HG03159 (cell line): ENCODE data around the gene SLC7A1.
A peak's percentile ranks its signal among the peaks of the same experiment; 100 is the strongest.
"Not testable (repeated sequence)": the region's sequence is repeated elsewhere in the genome, so short reads cannot be mapped to it uniquely, and the experiment has no call there.

Experiments used
- ATAC-seq: cut with Tn5 transposase; IDR thresholded peaks from one replicate; pipeline ENCODE4 v1.9.1; 2021; ENCODE audit warnings: mild to moderate bottlenecking, moderate library complexity; ENCODE audit not compliant: unreplicated experiment

Gene SLC7A1

DNA sequence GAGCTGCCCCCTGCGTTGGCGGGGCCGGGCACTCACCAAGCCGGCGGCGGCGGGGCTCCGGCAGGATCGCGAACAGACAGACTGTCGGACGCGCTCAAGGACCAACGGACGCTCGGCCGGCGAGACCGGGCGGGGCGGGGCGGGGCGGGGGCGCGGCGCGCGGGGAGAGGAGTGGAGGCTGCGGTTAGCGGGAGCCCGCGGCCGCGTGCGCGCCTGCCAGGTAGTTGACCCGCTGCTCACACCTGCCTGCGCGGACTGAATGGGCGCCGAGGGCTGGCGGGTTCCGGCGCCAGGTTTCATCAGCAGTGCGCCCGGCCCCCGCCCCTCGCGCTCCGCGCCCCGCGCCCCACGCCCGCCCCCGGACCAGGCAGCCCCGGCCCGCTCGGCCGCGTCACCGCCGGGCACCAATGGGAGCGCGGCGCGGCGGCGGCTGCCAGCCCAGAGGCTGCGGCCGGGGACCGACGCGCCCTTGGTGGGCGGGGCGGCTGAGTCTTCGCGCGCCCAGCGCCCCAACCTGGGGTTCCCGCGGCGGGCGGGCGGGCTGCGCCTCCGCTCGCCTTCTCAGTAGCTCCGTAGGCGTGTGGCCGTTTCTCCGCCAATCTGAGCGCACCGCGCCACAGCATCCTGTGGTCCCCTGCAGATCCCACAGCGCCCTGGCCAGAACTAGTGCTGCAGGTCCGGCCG, at the start of gene SLC7A1:
TSS of gene SLC7A1 (minus strand) at position 309 of the 684 bp plus-strand sequence. CDS start 59,500 bp downstream, outside the sequence.
- peak; percentile 88 for ATAC-seq

DNA sequence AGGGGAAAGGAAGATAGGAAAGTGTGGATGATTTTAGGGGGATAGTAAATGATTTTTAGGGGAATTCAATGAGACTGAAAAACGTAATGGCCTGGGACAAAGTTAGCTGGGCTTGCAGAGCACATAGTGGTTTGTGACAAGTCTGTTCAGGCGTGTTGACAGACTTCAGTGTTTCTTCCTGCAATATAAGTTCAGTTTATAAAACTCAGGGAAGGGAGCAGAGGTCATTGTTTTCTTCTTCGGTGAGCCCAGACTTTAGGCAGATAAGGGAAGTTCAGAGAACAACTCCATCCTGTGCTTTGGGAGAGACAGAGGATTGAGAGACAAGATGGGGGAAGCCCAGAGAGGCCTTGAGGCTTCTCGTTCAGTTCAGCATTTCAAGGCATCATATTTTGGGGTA, 45.2 kb upstream of the SLC7A1 start:
- no peak for ATAC-seq

DNA sequence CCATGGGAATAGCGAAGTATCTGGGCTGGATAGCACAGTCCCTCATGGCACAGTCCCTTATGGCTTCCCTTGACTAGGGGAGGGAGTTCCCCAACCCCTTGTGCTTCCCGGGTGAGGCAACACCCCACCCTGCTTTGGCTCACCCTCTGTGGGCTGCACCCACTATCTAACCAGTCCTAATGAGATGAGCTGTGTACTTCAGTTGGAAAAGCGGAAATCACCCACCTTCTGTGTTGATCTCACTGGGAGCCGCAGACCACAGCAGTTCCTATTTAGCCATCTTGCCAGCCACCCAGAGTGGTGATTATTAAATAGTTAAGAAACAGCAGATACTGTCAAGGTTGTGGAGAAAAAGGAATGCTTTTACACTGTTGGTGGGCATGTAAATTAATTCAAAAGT, 41.3 kb upstream of the SLC7A1 start:
- ATAC-seq: not testable (repeated sequence)

DNA sequence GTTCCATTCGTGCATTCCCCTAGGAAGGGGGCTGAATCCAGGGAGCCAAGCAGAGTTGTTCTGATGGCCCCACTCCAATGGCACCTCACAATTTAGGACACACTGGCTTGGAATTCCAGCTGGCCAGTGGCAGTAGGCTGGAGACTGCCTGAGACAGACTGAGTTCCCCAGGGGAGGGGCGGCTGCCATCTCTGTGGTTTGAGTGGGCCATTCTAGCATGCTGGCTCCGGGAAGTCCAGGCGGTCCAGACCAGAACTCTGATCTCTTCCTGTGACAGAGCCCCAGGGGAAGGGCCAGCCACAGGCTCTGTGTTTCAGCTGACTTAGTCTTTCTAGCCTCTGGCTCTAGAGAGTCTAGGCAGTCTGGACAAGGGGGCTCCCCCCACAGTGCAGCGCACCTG, 29.5 kb upstream of the SLC7A1 start:
- no peak for ATAC-seq

DNA sequence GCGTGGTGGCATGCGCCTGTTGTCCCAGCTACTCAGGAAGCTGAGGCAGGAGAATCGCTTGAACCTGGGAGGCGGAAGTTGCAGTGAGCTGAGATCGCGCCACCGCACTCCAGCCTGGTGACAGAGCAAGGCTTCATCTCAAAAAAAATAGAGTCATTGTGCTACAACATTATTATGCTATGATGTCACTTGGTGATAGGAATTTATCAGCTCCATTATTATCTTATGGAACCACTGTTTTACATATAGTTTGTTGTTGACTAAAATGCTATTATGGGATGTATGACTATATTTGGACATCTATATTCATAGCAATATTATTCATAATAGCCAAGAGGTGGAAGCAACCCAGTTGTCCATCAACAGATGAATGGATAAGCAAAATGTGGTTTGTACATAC, 26.4 kb upstream of the SLC7A1 start:
- no peak for ATAC-seq

DNA sequence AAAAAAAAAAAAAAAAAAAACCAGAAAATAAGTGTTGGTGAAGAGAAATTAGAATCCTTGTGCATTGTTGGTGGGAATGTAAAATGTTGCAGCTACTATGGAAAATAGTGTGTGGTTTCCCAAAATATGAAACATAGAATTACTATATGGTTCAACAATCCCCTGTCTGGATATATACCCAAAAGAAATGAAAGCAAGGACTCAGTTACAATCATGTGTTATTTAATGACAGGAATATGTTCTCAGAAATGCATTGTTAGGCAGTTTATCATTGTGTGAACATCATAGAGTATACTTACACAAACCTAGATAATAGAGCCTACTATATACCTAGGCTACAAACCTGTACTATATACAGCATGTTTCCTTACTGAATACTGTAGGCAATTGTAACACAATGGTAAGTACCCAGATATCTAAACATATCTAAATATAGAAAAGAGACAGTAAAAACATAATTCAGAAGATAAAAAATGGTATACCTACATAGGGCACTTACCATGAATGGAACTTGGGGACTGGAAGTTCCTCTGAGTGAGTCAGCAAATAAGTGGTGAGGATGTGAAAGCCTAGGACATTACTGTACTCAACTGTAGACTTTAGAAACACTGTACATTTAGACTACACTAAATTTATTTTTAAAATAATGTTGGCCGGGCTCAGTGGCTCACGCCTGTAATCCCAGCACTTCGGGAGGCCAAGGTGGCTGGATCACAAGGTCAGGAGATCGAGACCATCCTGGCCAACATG, 25.7 kb upstream of the SLC7A1 start:
- ATAC-seq: no peak

DNA sequence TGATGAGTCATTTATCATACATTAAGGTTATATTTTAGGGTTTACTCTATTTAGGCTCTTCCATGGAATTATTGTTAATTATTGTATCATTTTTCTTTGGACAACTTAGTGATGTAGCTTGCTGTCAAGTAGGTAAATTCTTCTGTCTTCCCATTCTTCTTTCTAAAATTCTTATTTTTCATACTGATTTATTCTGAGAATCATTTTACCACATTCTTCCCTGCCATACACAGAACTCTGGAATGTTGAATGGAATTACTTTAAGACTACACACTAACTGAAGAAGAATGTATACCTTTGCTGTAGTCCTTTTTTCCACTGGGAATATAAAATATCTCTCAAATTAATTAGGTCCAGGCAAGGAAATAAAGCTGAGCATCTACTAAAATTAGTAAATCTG, 24.5 kb upstream of the SLC7A1 start:
- ATAC-seq: no peak

DNA sequence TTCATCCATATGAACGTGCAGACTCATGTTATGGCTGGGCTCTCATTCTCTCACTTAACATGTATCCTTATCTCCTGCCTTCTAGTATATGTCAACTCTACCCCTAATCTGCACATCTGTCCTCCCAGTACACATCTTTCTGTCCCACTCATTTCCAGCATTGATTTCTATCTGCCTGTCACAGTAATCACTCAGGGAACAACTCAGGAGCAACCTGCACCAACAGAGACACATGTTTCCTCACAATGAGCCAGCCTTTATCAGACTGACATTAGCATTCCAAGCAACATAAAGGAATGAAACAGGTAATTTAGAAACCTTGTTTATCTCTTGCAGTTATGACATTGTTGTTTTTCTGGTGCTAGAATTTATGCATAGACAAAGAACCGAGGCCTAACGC, 17.6 kb upstream of the SLC7A1 start:
- ATAC-seq: no peak

DNA sequence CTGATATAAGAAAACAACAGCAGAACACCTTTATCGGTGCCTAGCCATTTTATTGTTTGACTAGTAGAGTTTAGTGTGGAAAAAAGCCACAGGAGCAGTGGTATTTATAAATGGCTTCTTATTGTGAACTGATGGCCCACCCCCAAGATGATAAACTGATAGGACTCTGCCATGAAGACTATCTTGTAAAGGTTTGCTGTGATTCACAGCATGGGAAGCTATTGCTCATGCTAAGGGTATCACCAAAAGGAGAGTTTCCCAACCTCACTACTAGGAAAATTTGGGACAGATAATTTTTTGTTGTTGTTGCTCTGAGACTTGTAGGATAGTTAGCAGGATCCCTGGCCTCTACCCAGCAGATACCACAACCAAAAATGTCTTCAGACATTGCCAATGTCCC, 12.0 kb upstream of the SLC7A1 start:
- ATAC-seq: no peak

DNA sequence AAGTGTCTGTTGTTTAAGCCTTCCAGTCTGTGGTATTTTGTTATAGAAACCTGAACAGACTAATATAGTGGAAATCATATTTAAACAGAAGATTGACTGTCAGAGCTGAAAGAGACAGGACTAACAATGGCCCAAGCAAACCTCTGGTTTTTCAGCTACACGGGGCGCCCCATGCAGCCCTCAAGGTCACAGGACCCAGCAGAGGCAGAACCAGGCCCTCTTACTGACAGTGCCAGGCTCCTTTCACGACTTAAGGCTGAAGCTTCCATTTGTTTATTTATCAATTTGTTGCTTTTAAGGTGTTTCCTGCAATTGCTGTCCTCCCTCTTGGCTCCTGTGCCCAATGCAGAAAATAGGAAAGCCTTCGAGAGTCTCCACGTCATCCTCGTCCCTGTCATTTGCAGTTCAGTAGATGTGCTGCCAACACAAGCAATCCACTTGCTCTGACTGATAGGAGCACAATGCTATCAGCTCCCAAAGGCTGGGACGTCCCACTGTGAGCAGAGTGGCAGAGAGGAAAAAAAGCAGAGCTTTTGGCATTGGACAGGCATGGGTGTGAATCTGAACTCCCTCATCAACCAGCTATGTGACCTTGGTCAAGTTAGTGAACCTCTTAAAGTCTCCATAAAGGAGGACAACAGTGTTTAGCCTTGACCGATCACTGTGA, 10.5 kb upstream of the SLC7A1 start:
- no peak for ATAC-seq

DNA sequence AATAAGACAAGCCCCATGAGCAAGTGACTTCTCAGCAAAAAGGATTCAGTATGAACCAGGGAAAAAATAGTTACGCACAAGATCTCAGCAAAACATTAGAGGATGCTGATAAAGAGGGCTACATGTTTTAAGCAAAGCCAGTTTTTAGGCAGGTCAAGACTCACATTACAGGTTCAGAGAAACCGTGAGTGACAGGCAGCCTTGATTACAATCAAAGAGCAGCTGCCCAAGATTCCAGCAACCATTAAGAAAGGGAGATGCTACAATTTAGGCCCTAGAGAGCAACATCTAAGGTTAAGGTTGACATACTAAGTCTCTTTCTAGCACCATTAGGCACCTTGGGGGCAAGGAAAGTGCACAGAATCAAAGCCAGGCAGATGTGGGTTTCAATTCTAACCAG, 2.8 kb upstream of the SLC7A1 start:
- no peak for ATAC-seq

DNA sequence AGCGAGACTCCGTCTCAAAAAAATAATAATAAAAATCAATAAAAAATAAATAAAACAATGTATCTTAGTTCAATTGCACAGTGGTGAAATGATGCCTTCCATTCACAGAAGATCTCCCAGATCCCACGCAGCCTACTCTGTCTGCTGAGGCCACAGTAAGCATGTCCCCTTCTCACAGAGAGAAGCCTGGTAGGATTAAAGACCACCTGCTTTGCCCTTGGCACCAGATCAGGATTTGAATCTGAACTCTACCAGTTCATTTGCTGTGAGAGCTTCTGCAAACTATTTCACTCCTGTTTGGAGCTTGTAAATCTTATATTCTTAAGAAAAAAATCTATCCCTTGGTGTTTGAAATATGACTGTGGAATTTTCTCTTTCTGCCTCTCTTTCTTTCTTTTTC, 2.2 kb upstream of the SLC7A1 start:
- no peak for ATAC-seq

DNA sequence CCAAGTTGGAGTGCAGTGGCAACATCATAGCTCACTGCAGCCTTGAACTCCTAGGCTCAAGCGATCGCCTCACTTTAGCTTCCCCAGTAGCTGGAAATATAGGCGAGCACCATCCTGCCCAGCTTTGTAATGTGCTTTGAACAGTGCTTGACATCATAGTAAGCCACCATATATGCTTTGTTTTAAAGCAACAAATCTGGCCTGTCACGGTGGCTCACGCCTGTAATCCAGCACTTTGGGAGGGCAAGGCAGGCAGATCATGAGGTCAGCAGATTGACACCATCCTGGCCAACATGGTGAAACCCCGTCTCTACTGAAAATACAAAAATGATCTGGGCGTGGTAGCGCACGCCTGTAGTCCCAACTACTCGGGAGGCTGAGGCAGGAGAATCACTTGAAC, 1.8 kb upstream of the SLC7A1 start:
- ATAC-seq: no peak

DNA sequence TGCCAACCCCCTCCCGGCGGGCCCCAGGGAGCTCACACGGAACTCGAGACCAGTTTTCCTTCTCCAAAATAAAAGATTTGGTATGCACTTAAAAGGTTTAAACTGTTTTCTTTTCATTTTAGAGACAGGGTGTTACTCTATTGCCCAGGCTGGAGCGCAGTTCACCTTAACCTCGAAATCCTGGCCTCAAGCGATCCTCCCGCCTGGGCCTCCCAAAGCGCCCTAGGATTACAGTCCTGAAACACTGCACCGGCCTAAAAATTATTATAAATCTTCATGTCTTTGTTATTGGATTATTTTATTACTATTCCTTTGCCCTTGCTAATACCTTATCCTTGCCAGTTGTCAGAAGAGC, 553 bp upstream of the SLC7A1 start:
- no peak for ATAC-seq

DNA sequence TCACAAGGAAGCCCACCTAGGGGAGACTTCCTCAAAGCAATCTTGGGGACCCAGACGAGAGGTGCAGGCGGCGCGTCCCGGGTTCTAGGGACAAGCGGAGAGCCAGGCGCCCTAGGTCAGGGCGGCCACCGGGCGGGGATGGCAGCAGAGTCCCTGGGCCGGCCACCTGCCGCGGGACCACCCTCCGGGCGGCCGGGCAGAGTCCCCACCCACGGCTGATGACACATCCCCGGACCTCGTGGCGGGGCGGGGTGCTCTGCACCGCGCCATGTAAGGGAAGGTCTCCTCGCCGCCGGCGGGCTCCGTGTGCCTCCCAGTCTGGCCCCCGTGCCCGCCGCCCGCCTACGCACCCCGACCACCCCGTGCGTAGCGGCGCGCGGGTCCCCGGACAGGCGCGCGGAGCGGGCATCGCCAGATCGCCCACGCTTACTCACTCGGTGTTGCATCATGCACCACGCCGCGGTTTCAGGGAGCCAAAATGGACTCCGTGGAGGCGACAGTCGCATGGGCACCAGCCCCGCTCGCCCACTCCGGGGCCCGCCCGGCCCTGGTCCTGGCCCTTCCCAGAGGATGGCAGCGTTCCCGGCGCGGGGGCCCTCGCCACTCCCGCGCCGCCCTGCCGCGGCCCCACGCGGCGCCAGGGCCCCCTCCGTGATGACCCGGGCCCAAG, 643 bp downstream of the SLC7A1 start:
- peak; percentile 43 for ATAC-seq

DNA sequence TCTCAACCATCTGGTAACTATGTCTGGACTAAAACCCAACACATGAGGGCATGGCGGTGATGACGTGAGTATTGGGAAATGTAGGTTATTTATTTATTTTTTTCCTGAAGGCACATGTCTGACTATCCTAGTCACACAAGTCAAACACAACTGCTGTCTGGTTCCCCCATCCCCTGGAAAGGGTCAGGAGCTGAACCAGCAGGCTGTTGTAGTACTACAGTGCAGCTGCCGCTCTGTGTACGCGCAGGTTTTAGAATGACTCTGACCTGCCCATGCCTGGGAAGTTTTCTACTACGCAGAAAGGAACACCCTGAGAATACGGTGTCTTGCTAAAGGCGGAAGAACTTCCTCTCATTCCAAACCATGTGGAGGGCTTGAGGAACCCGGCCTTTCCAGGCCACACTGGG, 1.2 kb downstream of the SLC7A1 start:
- peak; percentile 28 for ATAC-seq

DNA sequence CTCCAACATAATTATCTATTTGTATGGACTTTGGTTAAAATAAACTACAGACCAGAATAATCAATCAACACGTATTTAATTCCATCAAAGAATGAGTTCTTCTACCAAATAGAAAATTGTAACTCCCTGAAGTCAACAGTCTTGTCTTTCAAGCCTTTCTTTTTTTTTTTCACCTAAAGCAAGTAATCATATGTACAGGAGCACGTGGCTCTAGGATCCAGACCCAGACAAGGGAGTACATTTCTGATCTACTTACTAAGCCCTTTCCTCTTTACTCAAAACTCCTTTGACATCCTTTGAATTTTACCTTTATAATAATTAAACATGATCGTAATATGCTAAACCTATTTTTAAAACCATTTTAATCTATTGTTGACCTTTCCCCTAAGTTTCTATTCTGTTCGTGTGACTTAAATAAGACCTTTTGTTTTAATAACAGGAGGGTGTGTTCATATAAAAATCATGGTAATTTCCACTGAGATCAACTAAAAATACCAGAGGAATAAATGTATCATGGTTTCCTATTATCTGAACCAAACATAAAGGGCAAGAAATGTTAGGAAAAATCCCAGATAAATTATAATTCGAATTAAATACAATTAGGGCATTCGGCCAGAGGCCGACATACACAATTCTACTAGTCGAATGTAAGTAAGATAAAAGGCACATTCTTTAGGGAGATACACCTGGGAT, 1.7 kb downstream of the SLC7A1 start:
- ATAC-seq: no peak

DNA sequence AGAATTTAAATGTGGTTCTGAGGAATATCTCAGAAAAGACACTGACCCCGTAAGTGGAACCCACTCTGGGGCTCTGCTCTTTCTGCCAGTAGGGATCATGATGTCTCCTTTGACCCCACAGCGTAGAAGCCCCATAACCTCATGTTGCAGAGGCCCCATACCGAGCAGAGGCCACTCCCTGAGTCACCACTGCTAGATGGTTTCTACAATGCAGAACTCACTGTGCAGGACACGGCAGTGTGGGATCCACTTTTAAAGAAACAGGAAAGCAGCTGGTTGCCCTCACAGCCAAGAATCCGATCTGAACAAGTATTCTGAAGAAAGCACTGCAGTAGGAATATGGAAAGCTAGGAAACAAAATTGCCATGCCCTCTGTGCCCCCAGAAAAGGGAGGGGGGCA, 4.2 kb downstream of the SLC7A1 start:
- ATAC-seq: no peak

DNA sequence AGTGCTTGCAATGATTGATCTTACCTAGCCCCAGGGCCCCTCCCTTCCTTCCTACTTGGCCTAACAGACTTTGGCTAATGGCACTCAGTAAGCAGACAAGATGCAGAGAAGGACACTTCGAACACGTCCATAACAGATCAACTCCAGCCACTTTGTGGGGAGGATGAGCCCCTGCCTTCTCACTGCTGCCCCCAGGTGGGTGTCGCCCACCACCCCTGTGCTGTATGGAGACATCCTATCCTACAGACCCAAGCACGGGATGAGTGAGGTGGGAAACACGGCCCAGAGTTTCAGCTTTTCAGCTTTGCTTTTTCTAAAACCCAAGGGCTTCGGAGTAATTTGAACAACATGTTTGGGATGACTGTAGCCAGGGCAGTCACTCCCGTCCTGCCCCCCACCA, 5.5 kb downstream of the SLC7A1 start:
- ATAC-seq: no peak

DNA sequence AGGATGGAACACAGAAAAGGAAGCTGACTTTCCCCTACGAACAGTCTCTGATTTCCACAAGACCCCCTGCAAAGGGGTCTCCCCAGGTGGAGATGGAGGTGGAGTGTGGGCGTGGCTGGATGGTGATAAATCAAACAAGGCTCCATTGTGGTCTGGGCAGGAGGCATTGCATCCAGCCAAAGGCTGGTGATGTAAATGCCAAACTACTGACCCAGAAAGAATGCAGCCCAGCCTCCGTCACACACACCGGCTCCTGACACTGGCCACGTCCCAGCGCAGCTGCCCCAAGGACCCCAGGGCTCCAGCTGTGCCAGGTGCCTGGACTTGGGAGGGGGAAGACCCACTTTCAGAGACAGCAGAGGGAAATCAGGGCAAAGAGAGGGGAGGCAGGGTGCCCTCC, 6.3 kb downstream of the SLC7A1 start:
- no peak for ATAC-seq

DNA sequence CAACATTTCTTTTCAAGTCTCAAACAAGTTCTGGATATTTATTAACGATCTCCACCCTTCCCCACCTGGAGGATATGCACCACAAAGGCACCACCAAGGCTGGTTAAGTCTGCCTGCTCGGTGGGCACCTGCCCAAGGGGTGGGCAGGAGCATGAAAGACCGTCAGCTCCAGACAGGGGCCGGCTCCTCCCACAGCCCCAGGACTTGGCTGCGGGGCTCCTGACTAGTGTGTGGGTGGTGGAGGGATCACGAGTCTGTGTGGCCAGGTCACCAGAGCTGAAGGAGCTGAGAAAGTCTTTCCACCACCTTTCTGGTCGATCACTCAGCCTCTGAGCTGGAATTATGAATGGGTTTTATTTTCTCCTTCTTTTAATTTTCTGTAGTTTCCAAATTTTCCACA, 7.8 kb downstream of the SLC7A1 start:
- no peak for ATAC-seq
